ENCODE results near the gene DONSON. TPM values are rescaled to one million over a fixed set of nuclear protein-coding genes. Genes with fewer than 3 reads are reported as not detected.

Gene DONSON
- total and polyA plus RNA-seq, 9 of the 15 experiments (the other 6 are each of a cell fraction or from before 2014, with no cell fraction given) = 26.7 to 124 (median 62.6) TPM

- TF ChIP-seq PURB (CRISPR knock-in tag; IDR thresholded peaks at IDR 0.05; ENCODE audit: low read depth) (no peak), ZSCAN32 (CRISPR knock-in tag; IDR thresholded peaks at IDR 0.05) (0 out of 2 replicates have a peak, but pooled peaks have one; percentile 43), SMARCB1 (IDR thresholded peaks at IDR 0.05; ENCODE audit: insufficient read length, low read depth) (no peak), ZNF282 (CRISPR knock-in tag; IDR thresholded peaks at IDR 0.05) (no peak), BMI1 (IDR thresholded peaks at IDR 0.05; ENCODE audit: low read length) (no peak), RREB1 (CRISPR knock-in tag; IDR thresholded peaks at IDR 0.05) (no peak), SLC30A9 (CRISPR knock-in tag; IDR thresholded peaks at IDR 0.05) (no peak), PHF8 (IDR thresholded peaks at IDR 0.05; ENCODE audit: borderline replicate concordance, low read length) (peak; percentile 95), ZNF398 (CRISPR knock-in tag; IDR thresholded peaks at IDR 0.05) (no peak), KDM2B (CRISPR knock-in tag; IDR thresholded peaks at IDR 0.05) (peak; percentile 78; the same call in 1 of the 2 replicates), OTX1 (CRISPR knock-in tag; IDR thresholded peaks at IDR 0.05) (0 out of 2 replicates have a peak, but pooled peaks have one; percentile 75), ZNF395 (CRISPR knock-in tag; IDR thresholded peaks at IDR 0.05) (no peak), HES1 (IDR thresholded peaks at IDR 0.05; ENCODE audit: low read depth) (0 out of 2 replicates have a peak, but pooled peaks have one; percentile 18), ZNF253 (CRISPR knock-in tag; conservative IDR thresholded peaks at IDR 0.05) (0 out of 2 replicates have a peak, but pooled peaks have one; percentile 63), MITF (IDR thresholded peaks at IDR 0.05) (no peak), MCM7 (IDR thresholded peaks at IDR 0.05) (no peak)
These were observed 45.6 kb downstream of the DONSON start, which contains the start of gene SON (continued) for GRCh38 chr21:33542640-33543504.
